Muscle of back (tissue), 11 donors: ENCODE data around the gene TCP11. TPM values are rescaled to one million over a fixed set of nuclear protein-coding genes. Genes with fewer than 3 reads are reported as not detected.

ENCODE experiments used
- DNase-seq, 3 donors: peaks; one replicate each; pipeline versions ENCODE4 v3.0.0 to v3.0.0-alpha.2; 2013
- polyA plus RNA-seq, 10 donors: library from polyadenylated mRNA; unstranded; fragments of 120-200 nt; gene quantifications; one replicate each; pipeline ENCODE4 v1.2.1, GENCODE V29; 2013; ENCODE audit not compliant: insufficient read length in 10 of 10

The TCP11 gene
- polyA plus RNA-seq, 10 donors, result 0.15 to 0.73 (median 0.35) TPM; not detected in 1

- no peak for DNase-seq
Measured at GRCh38 chr6:35173427-35174087, 32.4 kb upstream of the TCP11 start.

GRCh38 chr6:35173044-35173426 is 31.9 kb upstream of the TCP11 start:
- no peak for DNase-seq

GRCh38 chr6:35170891-35171290 is 29.8 kb upstream of the TCP11 start:
- no peak for DNase-seq

- DNase-seq, result peak in 1 of 3 donors; percentile 56
Measured at GRCh38 chr6:35170166-35170565, 29.0 kb upstream of the TCP11 start.

- DNase-seq, result no peak
Measured at GRCh38 chr6:35168461-35168861, 27.3 kb upstream of the TCP11 start.

- no peak for DNase-seq
Measured at GRCh38 chr6:35167505-35167904, 26.4 kb upstream of the TCP11 start.

- no peak for DNase-seq
Measured at GRCh38 chr6:35166520-35166919, 25.4 kb upstream of the TCP11 start.

GRCh38 chr6:35166116-35166515 is 25.0 kb upstream of the TCP11 start:
- DNase-seq, result no peak

GRCh38 chr6:35165630-35166071 is 24.5 kb upstream of the TCP11 start:
- no peak for DNase-seq

- no peak for DNase-seq
Measured at GRCh38 chr6:35164868-35165267, 23.7 kb upstream of the TCP11 start.

GRCh38 chr6:35164277-35164676 is 23.1 kb upstream of the TCP11 start:
- no peak for DNase-seq

GRCh38 chr6:35163836-35164235 is 22.7 kb upstream of the TCP11 start:
- no peak for DNase-seq

GRCh38 chr6:35161776-35162607 is 20.9 kb upstream of the TCP11 start:
- DNase-seq, result no peak

- DNase-seq, result peak in 1 of 3 donors; percentile 57
Measured at GRCh38 chr6:35161266-35161665, 20.1 kb upstream of the TCP11 start.

- no peak for DNase-seq
Measured at GRCh38 chr6:35160642-35161041, 19.5 kb upstream of the TCP11 start.

GRCh38 chr6:35158520-35158919 is 17.4 kb upstream of the TCP11 start:
- DNase-seq, result no peak

- DNase-seq, result no peak
Measured at GRCh38 chr6:35154947-35155346, 13.8 kb upstream of the TCP11 start.

GRCh38 chr6:35154262-35154661 is 13.1 kb upstream of the TCP11 start:
- no peak for DNase-seq

GRCh38 chr6:35152067-35152707 is 11.0 kb upstream of the TCP11 start:
- no peak for DNase-seq

GRCh38 chr6:35151466-35151865 is 10.3 kb upstream of the TCP11 start:
- no peak for DNase-seq

GRCh38 chr6:35149891-35150566 is 8.9 kb upstream of the TCP11 start:
- no peak for DNase-seq

GRCh38 chr6:35148167-35148741 is 7.1 kb upstream of the TCP11 start:
- DNase-seq, result peak in 2 of 3 donors; percentile 36 to 71
